HUES64 (cell line): ENCODE measurements around the gene BEST1. TPM values are rescaled to one million over a fixed set of nuclear protein-coding genes. Genes with fewer than 3 reads are reported as not detected.

Source experiments
- H3K27ac ChIP-seq: 2 replicates; pipeline ENCODE4 v1.7.0; 2013; ENCODE audit warnings: low read depth, low read length, inconsistent platforms
- H3K27me3 ChIP-seq: 2 replicates; pipeline ENCODE4 v1.6.1; 2013; ENCODE audit warnings: mild to moderate bottlenecking, low read length; ENCODE audit not compliant: insufficient read depth
- H3K36me3 ChIP-seq: 2 replicates; pipeline ENCODE4 v1.6.1; 2013; ENCODE audit warnings: mild to moderate bottlenecking, low read length; ENCODE audit not compliant: insufficient read depth
- H3K4me1 ChIP-seq: 2 replicates; pipeline ENCODE4 v1.6.1; 2013; ENCODE audit warnings: mild to moderate bottlenecking, low read length, moderate library complexity; ENCODE audit not compliant: insufficient read depth
- H3K4me3 ChIP-seq: 2 replicates; pipeline ENCODE4 v1.5.1; 2013; ENCODE audit warnings: mild to moderate bottlenecking, low read length, moderate library complexity
- H3K9ac ChIP-seq: 2 replicates; pipeline ENCODE4 v1.6.1; 2013; ENCODE audit warnings: mild to moderate bottlenecking, low read depth, low read length
- H3K9me3 ChIP-seq: 2 replicates; pipeline ENCODE4 v1.6.1; 2013; ENCODE audit warnings: low read depth, low read length; ENCODE audit not compliant: insufficient read depth
- WGBS: fragments of 150-250, 120-280 bp; methylation state at CpG from one replicate; pipeline ENCODE4 v1.1.7; 2013; ENCODE audit warnings: missing lambda C conversion rate; 5-methylcytosine and 5-hydroxymethylcytosine counted together
- polyA plus RNA-seq, 2 experiments: library from polyadenylated mRNA; stranded (reverse); fragments of 50-300 nt; gene quantifications; one replicate each; pipeline ENCODE4 v1.2.3, GENCODE V29; 2013

BEST1 gene
- not detected for polyA plus RNA-seq (2013, experiment 1 of 2)
- polyA plus RNA-seq (2013, experiment 2 of 2), result 0.13 TPM

DNA sequence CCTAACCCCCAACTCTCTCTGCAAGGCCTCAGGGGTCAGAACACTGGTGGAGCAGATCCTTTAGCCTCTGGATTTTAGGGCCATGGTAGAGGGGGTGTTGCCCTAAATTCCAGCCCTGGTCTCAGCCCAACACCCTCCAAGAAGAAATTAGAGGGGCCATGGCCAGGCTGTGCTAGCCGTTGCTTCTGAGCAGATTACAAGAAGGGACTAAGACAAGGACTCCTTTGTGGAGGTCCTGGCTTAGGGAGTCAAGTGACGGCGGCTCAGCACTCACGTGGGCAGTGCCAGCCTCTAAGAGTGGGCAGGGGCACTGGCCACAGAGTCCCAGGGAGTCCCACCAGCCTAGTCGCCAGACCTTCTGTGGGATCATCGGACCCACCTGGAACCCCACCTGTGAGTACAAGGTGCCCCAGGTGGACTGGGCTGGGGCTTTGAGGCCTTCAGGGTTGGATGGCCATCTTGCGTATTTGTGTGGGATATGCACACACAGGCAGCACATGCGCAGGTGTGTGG is at the start of gene BEST1:
Gene BEST1 (plus strand): TSS at position 317 of the 513 bp plus-strand sequence. CDS start 1,456 bp downstream, outside the sequence.
- peaks cover 7% of the 10 kb centered on the region for H3K4me1 ChIP-seq
- no peak within 1 kb of the TSS for H3K4me3 ChIP-seq
- no peak within 1 kb of the TSS for H3K9ac ChIP-seq
- 93% methylated on average over 8 of the region's 8 CpGs for WGBS
- no peaks in the 10 kb centered on the region for H3K36me3 ChIP-seq
- H3K27ac ChIP-seq, result no peak within 1 kb of the TSS; the same call in 1 of the 2 replicates
- H3K9me3 ChIP-seq, result no peaks in the 10 kb centered on the region
- peaks cover 15% of the 10 kb centered on the region for H3K27me3 ChIP-seq

GRCh38 chr11:61901397-61901796 is 48.8 kb upstream of the BEST1 start:
- H3K4me3 ChIP-seq, result no peak overlapping the region
- H3K9me3 ChIP-seq, result no peaks in the 10 kb centered on the region
- no peak overlapping the region for H3K27ac ChIP-seq
- H3K27me3 ChIP-seq, result no peaks in the 10 kb centered on the region
- no peak overlapping the region for H3K9ac ChIP-seq
- H3K4me1 ChIP-seq, result peaks cover 5% of the 10 kb centered on the region
- H3K36me3 ChIP-seq, result no peaks in the 10 kb centered on the region
- 86% methylated on average over 10 of the region's 10 CpGs for WGBS

DNA sequence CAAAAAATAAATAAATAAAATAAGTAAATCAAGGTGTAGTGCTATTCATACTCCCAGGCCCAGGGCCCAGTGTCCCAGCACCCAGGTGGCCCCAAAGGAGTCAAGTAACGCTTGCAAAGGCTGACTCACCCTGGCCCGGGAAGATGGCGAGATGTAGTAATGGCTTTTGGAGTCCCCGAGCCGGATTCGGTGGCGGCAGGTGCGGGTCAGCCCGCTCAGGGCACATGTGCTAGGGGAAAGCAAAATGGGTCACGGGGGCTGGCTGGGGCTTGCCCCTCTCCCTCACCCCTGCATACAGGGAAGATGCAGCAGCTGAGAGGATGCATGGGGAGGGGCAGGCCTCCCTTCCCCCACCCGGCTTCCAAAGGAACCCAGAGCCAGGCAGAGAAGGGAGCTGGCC is 47.8 kb upstream of the BEST1 start:
- no peaks in the 10 kb centered on the region for H3K36me3 ChIP-seq
- H3K4me3 ChIP-seq, result no peak overlapping the region
- peaks cover 5% of the 10 kb centered on the region for H3K4me1 ChIP-seq
- 95% methylated on average over 10 of the region's 11 CpGs for WGBS
- no peaks in the 10 kb centered on the region for H3K27me3 ChIP-seq
- no peak overlapping the region for H3K27ac ChIP-seq
- no peak overlapping the region for H3K9ac ChIP-seq
- H3K9me3 ChIP-seq, result no peaks in the 10 kb centered on the region

GRCh38 chr11:61903845-61904244 is 46.3 kb upstream of the BEST1 start:
- H3K27me3 ChIP-seq, result no peaks in the 10 kb centered on the region
- no peaks in the 10 kb centered on the region for H3K9me3 ChIP-seq
- no peak overlapping the region for H3K4me3 ChIP-seq
- H3K9ac ChIP-seq, result no peak overlapping the region
- H3K4me1 ChIP-seq, result peaks cover 9% of the 10 kb centered on the region
- 90% methylated on average over 3 of the region's 3 CpGs for WGBS
- H3K27ac ChIP-seq, result no peak overlapping the region
- no peaks in the 10 kb centered on the region for H3K36me3 ChIP-seq

- WGBS, result 44% methylated on average over 19 of the region's 19 CpGs
- H3K9ac ChIP-seq, result no peak overlapping the region
- H3K4me1 ChIP-seq, result peaks cover 14% of the 10 kb centered on the region
Observed at GRCh38 chr11:61904539-61905048, 45.6 kb upstream of the BEST1 start.

GRCh38 chr11:61905067-61905696 is 45.0 kb upstream of the BEST1 start:
- H3K36me3 ChIP-seq, result no peaks in the 10 kb centered on the region
- no peaks in the 10 kb centered on the region for H3K9me3 ChIP-seq
- H3K4me1 ChIP-seq, result peaks cover 14% of the 10 kb centered on the region
- 91% methylated on average over 13 of the region's 13 CpGs for WGBS
- H3K27ac ChIP-seq, result no peak overlapping the region
- H3K9ac ChIP-seq, result no peak overlapping the region; the same call in 1 of the 2 replicates
- no peaks in the 10 kb centered on the region for H3K27me3 ChIP-seq
- no peak overlapping the region for H3K4me3 ChIP-seq

More at GRCh38 chr11:61904539-61905048, 45.6 kb upstream of the BEST1 start:
- H3K27ac ChIP-seq, result no peak overlapping the region
- H3K9me3 ChIP-seq, result no peaks in the 10 kb centered on the region
- peak overlapping the region; percentile 27 for H3K4me3 ChIP-seq
- no peaks in the 10 kb centered on the region for H3K27me3 ChIP-seq
- no peaks in the 10 kb centered on the region for H3K36me3 ChIP-seq

- H3K9me3 ChIP-seq, result no peaks in the 10 kb centered on the region
- H3K27ac ChIP-seq, result no peak overlapping the region
- H3K36me3 ChIP-seq, result no peaks in the 10 kb centered on the region
- H3K27me3 ChIP-seq, result no peaks in the 10 kb centered on the region
- H3K4me1 ChIP-seq, result peaks cover 14% of the 10 kb centered on the region
- 92% methylated on average over 14 of the region's 14 CpGs for WGBS
- no peak overlapping the region for H3K9ac ChIP-seq
- H3K4me3 ChIP-seq, result no peak overlapping the region
Observed at GRCh38 chr11:61905801-61906521, 44.2 kb upstream of the BEST1 start.

- Histone ChIP-seq H3K36me3 (no peaks in the 10 kb centered on the region), H3K27me3 (no peaks in the 10 kb centered on the region), H3K9me3 (no peaks in the 10 kb centered on the region), H3K4me3 (no peak overlapping the region), H3K4me1 (peaks cover 14% of the 10 kb centered on the region), H3K27ac (no peak overlapping the region), H3K9ac (no peak overlapping the region)
- WGBS, result 89% methylated on average over 14 of the region's 14 CpGs
Observed at GRCh38 chr11:61906522-61906909, 43.6 kb upstream of the BEST1 start.

DNA sequence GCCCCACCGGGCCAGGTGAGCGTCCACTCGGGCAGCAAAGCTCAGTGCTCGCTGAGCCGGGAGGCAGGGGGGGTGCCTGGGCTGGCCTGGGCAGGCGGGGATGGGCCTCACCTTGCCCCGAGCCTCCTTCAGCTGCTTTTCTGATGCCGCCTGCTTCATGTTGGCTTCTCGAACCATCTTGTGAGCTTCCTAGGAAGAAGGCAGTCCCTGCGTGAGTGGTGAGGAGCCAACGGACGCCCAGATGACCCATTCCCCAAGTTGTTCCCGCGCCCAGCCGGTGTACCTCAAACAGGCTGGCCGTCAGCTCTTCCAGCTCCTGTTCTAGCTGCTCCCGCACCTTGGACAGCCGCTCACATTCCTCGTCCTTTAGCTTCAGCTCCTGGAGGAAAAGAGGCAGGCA is 42.9 kb upstream of the BEST1 start:
- H3K4me1 ChIP-seq, result peaks cover 14% of the 10 kb centered on the region
- H3K4me3 ChIP-seq, result no peak overlapping the region
- H3K9ac ChIP-seq, result no peak overlapping the region
- WGBS, result 92% methylated on average over 19 of the region's 19 CpGs
- H3K9me3 ChIP-seq, result no peaks in the 10 kb centered on the region
- H3K36me3 ChIP-seq, result no peaks in the 10 kb centered on the region
- H3K27ac ChIP-seq, result no peak overlapping the region
- H3K27me3 ChIP-seq, result no peaks in the 10 kb centered on the region

- Histone ChIP-seq H3K36me3 (no peaks in the 10 kb centered on the region), H3K9ac (peak overlapping the region; percentile 7; the same call in 1 of the 2 replicates), H3K27ac (no peak overlapping the region), H3K4me1 (peaks cover 14% of the 10 kb centered on the region), H3K4me3 (no peak overlapping the region), H3K27me3 (no peaks in the 10 kb centered on the region), H3K9me3 (no peaks in the 10 kb centered on the region)
- 94% methylated on average over 21 of the region's 21 CpGs for WGBS
Observed at GRCh38 chr11:61907871-61908729, 42.1 kb upstream of the BEST1 start.
